A673 (cell line): ENCODE measurements around the gene KIRREL3. TPM values are rescaled to one million over a fixed set of nuclear protein-coding genes. Genes with fewer than 3 reads are reported as not detected.
A peak's percentile ranks its signal among the peaks of the same experiment; 100 is the strongest.

Source experiments
- BruUV-seq: library from RNA; stranded (reverse); fragments of 400-500 nt; replicated peaks from 2 replicates; lab custom pipeline; 2021; lab: Mats Ljungman, UMichigan
- CTCF ChIA-PET: fragments of 300-600 bp; sonication (Branson Sonifier 250); formaldehyde crosslinking; loops from one replicate; lab custom pipeline; 2022; ENCODE audit warnings: antibody characterized with exemption; lab: Charles Lee
- POLR2A ChIA-PET: fragments of 300-600 bp; sonication (Branson Sonifier 250); formaldehyde crosslinking; loops from one replicate; lab custom pipeline; 2022; ENCODE audit warnings: antibody characterized with exemption; ENCODE audit not compliant: low non-redundant PET; lab: Charles Lee
- DNase-seq: peaks from one replicate; pipeline ENCODE4 v3.0.0-alpha.2; 2015; ENCODE audit warnings: low spot score
- H3K27ac ChIP-seq: fragments of 200-600 bp; sonication (generic); 2 replicates; pipeline ENCODE4 v1.5.1; 2016; ENCODE audit warnings: mixed run types, low read depth, mild to moderate bottlenecking, mixed read lengths, antibody characterized with exemption, low read length; ENCODE audit not compliant: poor library complexity, severe bottlenecking
- H3K27me3 ChIP-seq: fragments of 200-600 bp; sonication (generic); replicated peaks from 2 replicates; pipeline ENCODE4 v1.6.1; 2017; ENCODE audit warnings: mixed run types, low read depth, mild to moderate bottlenecking, mixed read lengths, antibody characterized with exemption, low read length; ENCODE audit not compliant: insufficient read depth, poor library complexity
- H3K36me3 ChIP-seq: fragments of 200-600 bp; sonication (generic); 2 replicates; pipeline ENCODE4 v1.6.1; 2016; ENCODE audit warnings: mixed run types, mild to moderate bottlenecking, mixed read lengths, antibody characterized with exemption, low read length; ENCODE audit not compliant: insufficient read depth, poor library complexity, severe bottlenecking
- H3K4me1 ChIP-seq: fragments of 200-600 bp; sonication (generic); 2 replicates; pipeline ENCODE4 v1.6.1; 2017; ENCODE audit warnings: mixed run types, mild to moderate bottlenecking, mixed read lengths, antibody characterized with exemption, low read length; ENCODE audit not compliant: insufficient read depth, poor library complexity, severe bottlenecking
- H3K4me3 ChIP-seq: fragments of 200-600 bp; sonication (generic); 2 replicates; pipeline ENCODE4 v1.5.1; 2016; ENCODE audit warnings: low read depth, mixed run types, mild to moderate bottlenecking, mixed read lengths, low read length; ENCODE audit not compliant: poor library complexity, severe bottlenecking
- H3K9me3 ChIP-seq: fragments of 200-600 bp; sonication (generic); 2 replicates; pipeline ENCODE4 v1.6.1; 2016; ENCODE audit warnings: mixed run types, low read depth, mild to moderate bottlenecking, mixed read lengths, antibody characterized with exemption, low read length; ENCODE audit not compliant: poor library complexity, severe bottlenecking
- CTCF ChIP-seq: fragments of 300-800, 200-600 bp; sonication (generic); conservative IDR thresholded peaks from 2 replicates; pipeline ENCODE4 v1.5.1; 2017; ENCODE audit warnings: low read depth, mild to moderate bottlenecking, antibody characterized with exemption, low read length, moderate library complexity, mixed read lengths
- EZH2 ChIP-seq: fragments of 200-600 bp; sonication (generic); IDR thresholded peaks from 2 replicates; pipeline ENCODE4 v1.6.1; 2017; ENCODE audit warnings: borderline replicate concordance, low read depth, mild to moderate bottlenecking, mixed read lengths, antibody characterized with exemption, low read length; ENCODE audit not compliant: poor library complexity, severe bottlenecking
- intact Hi-C: fragments of 100-400 bp; cut with micrococcal nuclease; formaldehyde crosslinking; loops from one replicate; pipeline ENCODE4 v1.10.0; 2022; ENCODE audit not compliant: unreplicated experiment
- total RNA-seq: library from RNA; stranded (reverse); gene quantifications from 2 replicates; pipeline ENCODE4 v1.2.3, GENCODE V29; 2021

Gene KIRREL3
- total RNA-seq, 1 experiment from 2014 or later, result not detected

GRCh38 chr11:126607374-126607773 is 393.2 kb downstream of the KIRREL3 start:
- Histone ChIP-seq H3K4me1 (peaks cover 23% of the 10 kb centered on the region), H3K4me3 (no peak overlapping the region), H3K27me3 (no peaks in the 10 kb centered on the region), H3K36me3 (no peaks in the 10 kb centered on the region), H3K9me3 (no peaks in the 10 kb centered on the region), H3K27ac (no peak overlapping the region)
- DNase-seq, result peak; percentile 59
- BruUV-seq, result no TSS peak
- ChIA-PET CTCF (interaction anchor here (0.6 to 1.2 kb wide), 3 partner anchors 21 to 165 kb away, joined by 3 read pairs; no protein-coding TSS in a partner anchor), POLR2A (no interaction called here)
- peak; percentile 77 for TF ChIP-seq CTCF
- TF ChIP-seq EZH2, result no peak
- intact Hi-C loops, result loop anchor here (10.0 kb wide), 1 partner anchor 163 kb away; no protein-coding TSS in a partner anchor

- DNase-seq, result no peak
- TF ChIP-seq CTCF (no peak), EZH2 (no peak)
- H3K27ac ChIP-seq, result no peak overlapping the region
- no peaks in the 10 kb centered on the region for H3K9me3 ChIP-seq
- H3K27me3 ChIP-seq, result no peaks in the 10 kb centered on the region
- POLR2A ChIA-PET, result no interaction called here
- no peaks in the 10 kb centered on the region for H3K36me3 ChIP-seq
- intact Hi-C loops, result loop anchor here (10.0 kb wide), 1 partner anchor 162 kb away; no protein-coding TSS in a partner anchor
- no peak overlapping the region for H3K4me3 ChIP-seq
- CTCF ChIA-PET, result interaction anchor here (0.6 kb wide), 2 partner anchors 122 to 166 kb away, joined by 4 to 5 read pairs; no protein-coding TSS in a partner anchor
- peaks cover 23% of the 10 kb centered on the region for H3K4me1 ChIP-seq
- BruUV-seq, result no TSS peak
Observed at GRCh38 chr11:126606484-126606883, 394.1 kb downstream of the KIRREL3 start.

GRCh38 chr11:126604461-126604860 is 396.1 kb downstream of the KIRREL3 start:
- intact Hi-C loops, result loop anchor here (10.0 kb wide), 1 partner anchor 160 kb away; no protein-coding TSS in a partner anchor
- CTCF ChIA-PET, result no interaction called here
- no peak for DNase-seq
- H3K27me3 ChIP-seq, result no peaks in the 10 kb centered on the region
- no peak overlapping the region for H3K4me3 ChIP-seq
- no peak overlapping the region for H3K27ac ChIP-seq
- BruUV-seq, result no TSS peak
- H3K36me3 ChIP-seq, result no peaks in the 10 kb centered on the region
- no peak for TF ChIP-seq CTCF
- no peak for TF ChIP-seq EZH2
- POLR2A ChIA-PET, result interaction anchor here (0.6 kb wide), 1 partner anchor 22 kb away, joined by 3 read pairs; no protein-coding TSS in a partner anchor
- no peaks in the 10 kb centered on the region for H3K9me3 ChIP-seq
- H3K4me1 ChIP-seq, result peaks cover 31% of the 10 kb centered on the region
